Kidney epithelial cell (primary cell): ENCODE results near the gene TGFA. TPM values are rescaled to one million over a fixed set of nuclear protein-coding genes. Genes with fewer than 3 reads are reported as not detected.

ENCODE experiments used
- DNase-seq: peaks from one replicate; pipeline ENCODE4 v3.0.0-alpha.2; 2010; ENCODE audit warnings: low read depth
- H3K27me3 ChIP-seq: 2 replicates; pipeline ENCODE4 v1.6.0; 2011; ENCODE audit warnings: low read length; ENCODE audit not compliant: control insufficient read depth, insufficient read depth
- H3K36me3 ChIP-seq: 2 replicates; pipeline ENCODE4 v1.5.1; 2011; ENCODE audit warnings: low read length; ENCODE audit not compliant: control insufficient read depth, insufficient read depth
- H3K4me3 ChIP-seq: 2 replicates; pipeline ENCODE4 v1.5.1; 2011; ENCODE audit warnings: low read depth, mild to moderate bottlenecking, control low read depth, low read length
- total RNA-seq: library from RNA; depleted of rRNA; stranded (reverse); fragments of >200 nt; gene quantifications from 2 replicates; pipeline ENCODE4 v1.2.3, GENCODE V29; 2015
- TF ChIP-seq, protein P1 (sequence below): IDR thresholded peaks from 2 replicates; pipeline ENCODE4 v1.5.1; 2011; ENCODE audit warnings: mild to moderate bottlenecking, moderate library complexity, low read length, control low read depth, inconsistent platforms; ENCODE audit not compliant: insufficient read depth, poor library complexity, severe bottlenecking

Gene TGFA
- total RNA-seq, 1 donor from 2014 or later = 72.1 TPM

GRCh38 chr2:70508711-70509462, 44.7 kb downstream of the TGFA start:
- no peaks in the 10 kb centered on the region for H3K36me3 ChIP-seq
- TF ChIP-seq, protein P1, sequence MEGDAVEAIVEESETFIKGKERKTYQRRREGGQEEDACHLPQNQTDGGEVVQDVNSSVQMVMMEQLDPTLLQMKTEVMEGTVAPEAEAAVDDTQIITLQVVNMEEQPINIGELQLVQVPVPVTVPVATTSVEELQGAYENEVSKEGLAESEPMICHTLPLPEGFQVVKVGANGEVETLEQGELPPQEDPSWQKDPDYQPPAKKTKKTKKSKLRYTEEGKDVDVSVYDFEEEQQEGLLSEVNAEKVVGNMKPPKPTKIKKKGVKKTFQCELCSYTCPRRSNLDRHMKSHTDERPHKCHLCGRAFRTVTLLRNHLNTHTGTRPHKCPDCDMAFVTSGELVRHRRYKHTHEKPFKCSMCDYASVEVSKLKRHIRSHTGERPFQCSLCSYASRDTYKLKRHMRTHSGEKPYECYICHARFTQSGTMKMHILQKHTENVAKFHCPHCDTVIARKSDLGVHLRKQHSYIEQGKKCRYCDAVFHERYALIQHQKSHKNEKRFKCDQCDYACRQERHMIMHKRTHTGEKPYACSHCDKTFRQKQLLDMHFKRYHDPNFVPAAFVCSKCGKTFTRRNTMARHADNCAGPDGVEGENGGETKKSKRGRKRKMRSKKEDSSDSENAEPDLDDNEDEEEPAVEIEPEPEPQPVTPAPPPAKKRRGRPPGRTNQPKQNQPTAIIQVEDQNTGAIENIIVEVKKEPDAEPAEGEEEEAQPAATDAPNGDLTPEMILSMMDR = no peak
- no peaks in the 10 kb centered on the region for H3K27me3 ChIP-seq
- H3K4me3 ChIP-seq = no peak overlapping the region
- no peak for DNase-seq

GRCh38 chr2:70505613-70506391, 47.8 kb downstream of the TGFA start:
- no peaks in the 10 kb centered on the region for H3K27me3 ChIP-seq
- no peak overlapping the region for H3K4me3 ChIP-seq
- no peak for DNase-seq
- no peaks in the 10 kb centered on the region for H3K36me3 ChIP-seq
- TF ChIP-seq, protein P1 = no peak

- Histone ChIP-seq H3K27me3 (no peaks in the 10 kb centered on the region), H3K36me3 (no peaks in the 10 kb centered on the region), H3K4me3 (no peak overlapping the region)
- no peak for DNase-seq
- TF ChIP-seq, protein P1 = no peak
These were observed 48.9 kb downstream of the TGFA start for GRCh38 chr2:70504750-70505149.

DNA sequence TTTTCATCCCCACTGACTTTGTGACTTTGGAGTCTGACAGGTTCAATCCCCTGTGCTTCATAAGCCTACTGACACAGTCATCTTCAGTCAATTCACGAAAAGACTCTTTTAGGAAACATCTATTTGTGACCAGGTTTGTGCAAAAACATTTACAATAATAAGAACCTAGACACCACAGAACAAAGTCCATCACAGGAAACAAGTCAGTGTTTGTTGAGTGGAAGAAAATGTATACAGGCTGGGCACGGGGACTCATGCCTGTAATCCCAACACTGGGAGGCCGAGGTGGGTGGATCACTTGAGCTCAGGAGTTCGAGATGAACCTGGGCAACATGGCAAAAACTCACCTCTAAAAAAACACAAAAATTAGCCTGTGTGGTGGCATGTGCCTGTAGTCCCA, 49.7 kb downstream of the TGFA start:
- Histone ChIP-seq H3K27me3 (no peaks in the 10 kb centered on the region), H3K36me3 (no peaks in the 10 kb centered on the region), H3K4me3 (no peak overlapping the region)
- TF ChIP-seq, protein P1 = no peak
- DNase-seq = no peak

- DNase-seq = no peak
- TF ChIP-seq, protein P1 = no peak
- Histone ChIP-seq H3K27me3 (no peaks in the 10 kb centered on the region), H3K4me3 (no peak overlapping the region), H3K36me3 (no peaks in the 10 kb centered on the region)
These were observed 51.9 kb downstream of the TGFA start for GRCh38 chr2:70501728-70502127.
